ENCODE results near the gene DPM3.

Gene DPM3

GRCh38 chr1:155171836-155172731 is 31.8 kb upstream of the DPM3 start:
- peaks cover 48% of the 10 kb centered on the region for H3K4me1 ChIP-seq (ENCODE audit: control insufficient read depth, low read length)

DNA sequence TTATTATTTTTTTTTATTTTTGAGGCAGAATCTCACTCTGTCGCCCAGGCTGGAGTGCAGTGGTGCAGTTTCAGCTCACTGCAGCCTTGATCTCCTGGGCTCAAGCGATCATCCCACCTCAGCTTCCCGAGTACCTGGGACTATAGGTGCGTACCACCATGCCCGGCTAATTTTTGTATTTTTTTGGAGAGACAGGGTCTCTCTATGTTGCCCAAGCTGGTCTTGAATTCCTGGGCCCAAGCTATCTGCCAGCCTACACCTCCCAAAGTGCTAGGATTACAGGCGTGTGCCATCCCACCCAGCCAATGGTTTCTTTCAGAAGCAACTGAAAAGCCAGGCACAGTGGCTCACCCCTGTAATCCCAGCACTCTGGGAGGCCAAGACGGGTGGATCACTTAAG is 30.5 kb upstream of the DPM3 start:
- no peak overlapping the region for H3K4me3 ChIP-seq (ENCODE audit: low read length)
- H4K20me1 ChIP-seq (ENCODE audit: control insufficient read depth, insufficient read depth, low read depth, low read length): no peaks in the 10 kb centered on the region
- H3F3A ChIP-seq (ENCODE audit: control insufficient read depth, insufficient read depth): peaks cover 13% of the 10 kb centered on the region; the same call in 1 of the 2 replicates
- H3K4me1 ChIP-seq (ENCODE audit: control insufficient read depth, low read length): peaks cover 50% of the 10 kb centered on the region
- no peak overlapping the region for H3K4me2 ChIP-seq (ENCODE audit: low read length)
- H3K9me3 ChIP-seq (ENCODE audit: control insufficient read depth, insufficient read depth, low read length): no peaks in the 10 kb centered on the region
- peaks cover 30% of the 10 kb centered on the region for H3K36me3 ChIP-seq (ENCODE audit: control insufficient read depth, low read length)
- H3K9me2 ChIP-seq (replicated peaks; ENCODE audit: control insufficient read depth, low read length): no peaks in the 10 kb centered on the region
- H3K27ac ChIP-seq (ENCODE audit: low read depth, low read length): no peak overlapping the region
- H3K79me2 ChIP-seq (ENCODE audit: control insufficient read depth, low read length): peaks cover 20% of the 10 kb centered on the region
- H3K27me3 ChIP-seq (ENCODE audit: control insufficient read depth, low read length): no peaks in the 10 kb centered on the region
- TF ChIP-seq EZH2phosphoT487 (IDR thresholded peaks at IDR 0.05; ENCODE audit: borderline replicate concordance, low read length) (no peak), CTCF (IDR thresholded peaks at IDR 0.05; ENCODE audit: low read depth, low read length, poor library complexity, severe bottlenecking) (no peak)

More at GRCh38 chr1:155171836-155172731, 31.8 kb upstream of the DPM3 start:
- peak overlapping the region; percentile 90 for H3K4me3 ChIP-seq (ENCODE audit: low read length)
- TF ChIP-seq CTCF (IDR thresholded peaks at IDR 0.05; ENCODE audit: low read depth, low read length, poor library complexity, severe bottlenecking): no peak
- no peak for TF ChIP-seq EZH2phosphoT487 (IDR thresholded peaks at IDR 0.05; ENCODE audit: borderline replicate concordance, low read length)
- peaks cover 19% of the 10 kb centered on the region; the same call in 1 of the 2 replicates for H3F3A ChIP-seq (ENCODE audit: control insufficient read depth, insufficient read depth)
- H3K36me3 ChIP-seq (ENCODE audit: control insufficient read depth, low read length): peaks cover 34% of the 10 kb centered on the region
- peak overlapping the region; percentile 61 for H3K27ac ChIP-seq (ENCODE audit: low read depth, low read length)
- H3K79me2 ChIP-seq (ENCODE audit: control insufficient read depth, low read length): peaks cover 20% of the 10 kb centered on the region
- H3K4me2 ChIP-seq (ENCODE audit: low read length): peak overlapping the region; percentile 76
- no peaks in the 10 kb centered on the region for H3K9me3 ChIP-seq (ENCODE audit: control insufficient read depth, insufficient read depth, low read length)
- H3K27me3 ChIP-seq (ENCODE audit: control insufficient read depth, low read length): no peaks in the 10 kb centered on the region
- no peaks in the 10 kb centered on the region for H3K9me2 ChIP-seq (replicated peaks; ENCODE audit: control insufficient read depth, low read length)
- H4K20me1 ChIP-seq (ENCODE audit: control insufficient read depth, insufficient read depth, low read depth, low read length): no peaks in the 10 kb centered on the region

- no peaks in the 10 kb centered on the region for H4K20me1 ChIP-seq (ENCODE audit: control insufficient read depth, insufficient read depth, low read depth, low read length)
- no peaks in the 10 kb centered on the region for H3K27me3 ChIP-seq (ENCODE audit: control insufficient read depth, low read length)
- H3K9me3 ChIP-seq (ENCODE audit: control insufficient read depth, insufficient read depth, low read length): no peaks in the 10 kb centered on the region
Measured at GRCh38 chr1:155170101-155170785, 29.9 kb upstream of the DPM3 start.

More at GRCh38 chr1:155170101-155170785, 29.9 kb upstream of the DPM3 start:
- TF ChIP-seq EZH2phosphoT487 (IDR thresholded peaks at IDR 0.05; ENCODE audit: borderline replicate concordance, low read length): no peak
- Histone ChIP-seq H3K79me2 (ENCODE audit: control insufficient read depth, low read length) (peaks cover 20% of the 10 kb centered on the region), H3K4me3 (ENCODE audit: low read length) (no peak overlapping the region), H3K9me2 (replicated peaks; ENCODE audit: control insufficient read depth, low read length) (no peaks in the 10 kb centered on the region), H3F3A (ENCODE audit: control insufficient read depth, insufficient read depth) (peaks cover 9% of the 10 kb centered on the region; the same call in 1 of the 2 replicates), H3K27ac (ENCODE audit: low read depth, low read length) (no peak overlapping the region), H3K4me1 (ENCODE audit: control insufficient read depth, low read length) (peaks cover 54% of the 10 kb centered on the region), H3K36me3 (ENCODE audit: control insufficient read depth, low read length) (peaks cover 30% of the 10 kb centered on the region), H3K4me2 (ENCODE audit: low read length) (no peak overlapping the region)

All from DOHH2 (cell line).